Measurements from ENCODE around the gene RAET1G. TPM values are rescaled to one million over a fixed set of nuclear protein-coding genes. Genes with fewer than 3 reads are reported as not detected.
A peak's percentile ranks its signal among the peaks of the same experiment; 100 is the strongest.

The RAET1G gene
- polyA plus RNA-seq, 2 of the 4 experiments (the other 2 are of a cell fraction): 10.1 to 24.4 TPM

DNA sequence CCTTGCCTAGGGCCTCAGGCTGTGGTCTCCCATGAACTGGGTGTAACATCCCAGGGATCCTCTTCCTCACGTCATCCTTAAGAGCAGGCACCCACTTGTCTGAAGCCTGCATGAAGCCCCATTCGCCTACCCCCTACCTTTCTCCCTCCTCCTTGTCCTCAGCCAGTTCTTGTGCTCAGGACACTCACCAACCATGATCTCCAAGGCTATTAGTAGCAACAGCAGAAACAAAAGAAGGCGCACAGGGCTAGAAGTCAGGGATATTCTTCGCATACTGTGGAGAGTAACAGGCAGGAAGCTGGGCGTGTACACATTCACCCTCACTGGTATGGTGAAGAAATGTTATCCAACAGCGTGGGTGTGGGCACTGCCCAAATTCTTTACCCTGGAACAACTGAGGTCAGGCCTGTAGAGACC lies 32.3 kb downstream of the RAET1G start:
- H3K4me2 ChIP-seq: peak overlapping the region; percentile 74
- peaks cover 69% of the 10 kb centered on the region for H3K4me1 ChIP-seq
- DNase-seq (ENCODE audit: low read depth in 1 of 2, low spot score in 1 of 2) (peak in 1 of 2 experiments; percentile 34), FAIRE-seq (no peak), ATAC-seq (peak; percentile 49 to 51; a peak in 4 of 6 replicates)
- H3K4me3 ChIP-seq: no peak overlapping the region
- no peaks in the 10 kb centered on the region for H3K9me3 ChIP-seq
- TF ChIP-seq RFX5 (IDR thresholded peaks at IDR 0.05) (no peak), SMC3 (IDR thresholded peaks at IDR 0.05) (no peak), EHF (CRISPR knock-in tag; IDR thresholded peaks at IDR 0.05) (no peak)
- POLR2A ChIA-PET: interaction anchor here (0.6 kb wide), 1 partner anchor 28 kb away, joined by 4 read pairs; no protein-coding TSS in a partner anchor
- 34% methylated on average over 6 of the region's 6 CpGs for WGBS (ENCODE audit: missing lambda C conversion rate)
- peak overlapping the region; percentile 90 to 92 for H3K27ac ChIP-seq
- CTCF ChIA-PET: interaction anchor here (1.7 kb wide), 1 partner anchor 50 kb away, joined by 3 read pairs; no protein-coding TSS in a partner anchor

DNA sequence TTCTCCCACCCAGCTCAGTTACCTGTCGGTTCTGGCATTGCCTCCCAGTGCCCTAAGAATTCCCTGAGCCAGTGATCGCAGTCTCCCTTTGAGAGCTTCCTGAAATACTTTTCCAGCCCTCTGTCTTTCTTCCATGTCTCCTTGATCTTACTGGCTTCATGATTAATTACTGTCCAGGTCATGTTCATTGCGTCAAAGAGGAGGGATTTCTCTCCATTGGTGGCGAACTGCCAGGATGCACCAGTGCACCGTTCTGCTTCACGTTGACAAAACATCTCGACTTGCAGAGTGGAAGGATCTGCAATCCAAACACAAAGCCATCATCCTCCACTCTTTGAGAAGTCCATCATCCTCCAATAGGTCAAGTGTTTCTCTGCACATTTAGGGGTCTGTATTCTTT lies 33.6 kb downstream of the RAET1G start:
- H3K4me3 ChIP-seq: no peak overlapping the region
- FAIRE-seq (no peak), DNase-seq (ENCODE audit: low read depth in 1 of 2, low spot score in 1 of 2) (peak in 1 of 2 experiments; percentile 69), ATAC-seq (peak; percentile 17 to 29; a peak in 3 of 6 replicates)
- ChIA-PET CTCF (interaction anchor here (1.2 to 1.5 kb wide), 3 partner anchors 11 to 49 kb away, joined by 3 to 5 read pairs (median 4); no protein-coding TSS in a partner anchor), POLR2A (interaction anchor here (0.8 to 1.5 kb wide), 3 partner anchors 25 to 35 kb away, joined by 3 to 8 read pairs (median 3); partner anchors contain the start of gene LRP11)
- H3K4me2 ChIP-seq: peak overlapping the region; percentile 74
- peak overlapping the region; percentile 90 to 92 for H3K27ac ChIP-seq
- TF ChIP-seq HOXB5 (CRISPR knock-in tag; IDR thresholded peaks at IDR 0.05) (peak; percentile 87), GATA3 (IDR thresholded peaks at IDR 0.05; ENCODE audit: borderline replicate concordance) (0 out of 2 replicates have a peak, but pooled peaks have one; percentile 22), EP300 (IDR thresholded peaks at IDR 0.05) (peak in 1 of 2 experiments; percentile 28; a peak in 1 of 5 replicates), EHF (CRISPR knock-in tag; IDR thresholded peaks at IDR 0.05) (no peak)
- peaks cover 58% of the 10 kb centered on the region for H3K4me1 ChIP-seq
- no peaks in the 10 kb centered on the region for H3K9me3 ChIP-seq
- WGBS (ENCODE audit: missing lambda C conversion rate): 42% methylated on average over 7 of the region's 7 CpGs

- TF ChIP-seq MAZ (IDR thresholded peaks at IDR 0.05; ENCODE audit: borderline replicate concordance, low read depth, low read length) (no peak), NFE2L2 (conservative IDR thresholded peaks at IDR 0.05; ENCODE audit: low read length) (no peak), HOXB13 (CRISPR knock-in tag; IDR thresholded peaks at IDR 0.05; ENCODE audit: low read depth) (no peak), POLR2A (IDR thresholded peaks at IDR 0.05; ENCODE audit: low read length) (no peak), RAD21 (conservative IDR thresholded peaks at IDR 0.05 in 1 of 2, IDR thresholded peaks at IDR 0.05 in 1 of 2) (no peak), CHD4 (IDR thresholded peaks at IDR 0.05; ENCODE audit: borderline replicate concordance) (no peak), CBX2 (IDR thresholded peaks at IDR 0.05; ENCODE audit: borderline replicate concordance, low read depth) (no peak), RCOR1 (IDR thresholded peaks at IDR 0.05; ENCODE audit: low read depth, low read length) (no peak), EHMT2 (IDR thresholded peaks at IDR 0.05; ENCODE audit: low read depth) (no peak), BHLHE40 (IDR thresholded peaks at IDR 0.05; ENCODE audit: low read depth, low read length) (no peak), RFX5 (IDR thresholded peaks at IDR 0.05) (no peak), NR3C1 (IDR thresholded peaks at IDR 0.05) (no peak), EP300 (IDR thresholded peaks at IDR 0.05) (no peak)
- H3K4me2 ChIP-seq: peak overlapping the region; percentile 74
- peak overlapping the region; percentile 90 to 92 for H3K27ac ChIP-seq
- H3K4me1 ChIP-seq: peaks cover 58% of the 10 kb centered on the region
- ATAC-seq (peak; percentile 12 to 18; a peak in 3 of 6 replicates), FAIRE-seq (no peak), DNase-seq (ENCODE audit: low read depth in 1 of 2, low spot score in 1 of 2) (peak in 1 of 2 experiments; percentile 33)
- no peak overlapping the region for H3K4me3 ChIP-seq
- WGBS (ENCODE audit: missing lambda C conversion rate): 0% methylated on average over 1 of the region's 1 CpG
- H3K9me3 ChIP-seq: no peaks in the 10 kb centered on the region
- ChIA-PET CTCF (interaction anchor here (1.2 to 1.5 kb wide), 3 partner anchors 11 to 48 kb away, joined by 3 to 5 read pairs (median 4); no protein-coding TSS in a partner anchor), POLR2A (interaction anchor here (0.8 to 1.5 kb wide), 3 partner anchors 24 to 34 kb away, joined by 3 to 8 read pairs (median 3); partner anchors contain the start of gene LRP11)
These were observed 34.3 kb downstream of the RAET1G start for GRCh38 chr6:149888659-149889058.

GRCh38 chr6:149888093-149888492 lies 34.8 kb downstream of the RAET1G start:
- Histone ChIP-seq H3K4me3 (no peak overlapping the region), H3K9me3 (no peaks in the 10 kb centered on the region), H3K27ac (peak overlapping the region; percentile 90 to 92), H3K4me1 (peaks cover 58% of the 10 kb centered on the region), H3K4me2 (peak overlapping the region; percentile 74)
- FAIRE-seq (no peak), ATAC-seq (peak; percentile 60 to 75; a peak in 5 of 6 replicates), DNase-seq (ENCODE audit: low read depth in 1 of 2, low spot score in 1 of 2) (peak in 1 of 2 experiments; percentile 81)
- ChIA-PET CTCF (interaction anchor here (0.6 to 1.5 kb wide), 3 partner anchors 12 to 23 kb away, joined by 3 to 4 read pairs (median 3); no protein-coding TSS in a partner anchor), POLR2A (interaction anchor here (1.0 to 1.5 kb wide), 2 partner anchors 23 to 25 kb away, joined by 3 to 8 read pairs; partner anchors contain the start of gene LRP11)
- 16% methylated on average over 9 of the region's 9 CpGs for WGBS (ENCODE audit: missing lambda C conversion rate)
- TF ChIP-seq GATA3 (IDR thresholded peaks at IDR 0.05; ENCODE audit: borderline replicate concordance) (0 out of 2 replicates have a peak, but pooled peaks have one; percentile 20), MAX (IDR thresholded peaks at IDR 0.05) (peak; percentile 41; the same call in 1 of the 2 replicates), CEBPB (IDR thresholded peaks at IDR 0.05) (peak; percentile 66 to 87; a peak in 3 of 4 replicates), EP300 (IDR thresholded peaks at IDR 0.05) (peak; percentile 52 to 70; a peak in 4 of 5 replicates), MYC (IDR thresholded peaks at IDR 0.05; ENCODE audit: borderline replicate concordance, low read length) (no peak), ZSCAN20 (CRISPR knock-in tag; IDR thresholded peaks at IDR 0.05) (no peak), FOSL2 (IDR thresholded peaks at IDR 0.05) (0 out of 2 replicates have a peak, but pooled peaks have one; percentile 31), FOSL2 (CRISPR knock-in tag; IDR thresholded peaks at IDR 0.05) (no peak), E2F6 (IDR thresholded peaks at IDR 0.05; ENCODE audit: borderline replicate concordance, low read depth) (no peak), HOXB5 (CRISPR knock-in tag; IDR thresholded peaks at IDR 0.05) (no peak), FOXS1 (CRISPR knock-in tag; IDR thresholded peaks at IDR 0.05) (no peak), JUNB (IDR thresholded peaks at IDR 0.05) (0 out of 2 replicates have a peak, but pooled peaks have one; percentile 19), HDAC2 (IDR thresholded peaks at IDR 0.05) (no peak)
